Fibroblast of lung (primary cell): Measurements from ENCODE around the gene IGIP. TPM values are rescaled to one million over a fixed set of nuclear protein-coding genes. Genes with fewer than 3 reads are reported as not detected.

Source experiments
- DNase-seq, 2 donors: peaks; one replicate each; pipeline versions ENCODE4 v3.0.0 to v3.0.0-alpha.2; 2010; ENCODE audit warnings: low read depth in 2 of 2
- H2AFZ ChIP-seq: 2 replicates; pipeline ENCODE4 v1.5.1; 2012; ENCODE audit warnings: low read length, control low read depth, inconsistent platforms
- H3K27ac ChIP-seq: 2 replicates; pipeline ENCODE4 v1.5.1; 2011; ENCODE audit warnings: low read length, control low read depth; ENCODE audit not compliant: insufficient read depth
- H3K27me3 ChIP-seq: 2 replicates; pipeline ENCODE4 v1.5.1; 2011; ENCODE audit warnings: mild to moderate bottlenecking, low read length; ENCODE audit not compliant: control insufficient read depth, insufficient read depth
- H3K36me3 ChIP-seq: 2 replicates; pipeline ENCODE4 v1.5.1; 2011; ENCODE audit warnings: low read length; ENCODE audit not compliant: control insufficient read depth, insufficient read depth
- H3K4me1 ChIP-seq: 2 replicates; pipeline ENCODE4 v1.5.1; 2011; ENCODE audit warnings: low read length; ENCODE audit not compliant: control insufficient read depth, insufficient read depth; ENCODE audit errors: extremely low read depth
- H3K4me2 ChIP-seq: 2 replicates; pipeline ENCODE4 v1.5.1; 2011; ENCODE audit warnings: low read length, control low read depth; ENCODE audit not compliant: insufficient read depth; ENCODE audit errors: extremely low read depth
- H3K4me3 ChIP-seq, 4 experiments: fragments of 200-600 bp in 1 of 4; sonication (generic) in 1 of 4; replicated peaks in 1 of 4; 2 replicates each; pipeline ENCODE4 v1.5.1; 2011 to 2016; ENCODE audit warnings: low read length in 4 of 4, low read depth in 3 of 4, mild to moderate bottlenecking in 3 of 4, control low read depth in 2 of 4, inconsistent platforms in 1 of 4, mixed read lengths in 1 of 4; ENCODE audit not compliant: insufficient read depth in 1 of 4; ENCODE audit errors: control extremely low read depth in 1 of 4
- H3K79me2 ChIP-seq: 2 replicates; pipeline ENCODE4 v1.5.1; 2012; ENCODE audit warnings: mild to moderate bottlenecking, low read length, inconsistent platforms; ENCODE audit not compliant: control insufficient read depth, insufficient read depth
- H3K9ac ChIP-seq: 2 replicates; pipeline ENCODE4 v1.5.1; 2011; ENCODE audit warnings: mild to moderate bottlenecking, low read length, control low read depth; ENCODE audit not compliant: insufficient read depth
- H3K9me3 ChIP-seq: 2 replicates; pipeline ENCODE4 v1.5.1; 2012; ENCODE audit warnings: low read depth, low read length; ENCODE audit not compliant: control insufficient read depth, insufficient read depth
- H4K20me1 ChIP-seq: 2 replicates; pipeline ENCODE4 v1.5.1; 2011; ENCODE audit warnings: low read length; ENCODE audit not compliant: control insufficient read depth, insufficient read depth; ENCODE audit errors: extremely low read depth
- EZH2 ChIP-seq: IDR thresholded peaks from 2 replicates; pipeline ENCODE4 v1.5.1; 2012; ENCODE audit warnings: low read length, control low read depth, mild to moderate bottlenecking; ENCODE audit errors: missing control alignments
- polyA plus RNA-seq, 2 donors: library from polyadenylated mRNA; depleted of rRNA in 1 of 2; stranded (reverse) in 1 of 2; unstranded in 1 of 2; fragments of >200 nt; gene quantifications; 2 replicates each; pipeline ENCODE4 v1.2.1, GENCODE V29; 2011 to 2012; ENCODE audit warnings: missing spikeins in 1 of 2
- total RNA-seq: library from RNA; depleted of rRNA; stranded (reverse); fragments of >200 nt; gene quantifications from 2 replicates; pipeline ENCODE4 v1.2.1, GENCODE V29; 2014
- TF ChIP-seq, protein P1 (sequence below), 2 donors: IDR thresholded peaks in 1 of 2; conservative IDR thresholded peaks in 1 of 2; 1 replicate in 1 of 2; 2 replicates in 1 of 2; pipeline ENCODE4 v1.5.1; 2011 to 2012; ENCODE audit warnings: low read length in 2 of 2, control low read depth in 1 of 2, inconsistent platforms in 1 of 2, low read depth in 1 of 2, mild to moderate bottlenecking in 1 of 2

The IGIP gene
- total and polyA plus RNA-seq, 2 donors (not counting 1 experiment from before 2014, with no cell fraction given) = 3.8 to 11.7 TPM

DNA sequence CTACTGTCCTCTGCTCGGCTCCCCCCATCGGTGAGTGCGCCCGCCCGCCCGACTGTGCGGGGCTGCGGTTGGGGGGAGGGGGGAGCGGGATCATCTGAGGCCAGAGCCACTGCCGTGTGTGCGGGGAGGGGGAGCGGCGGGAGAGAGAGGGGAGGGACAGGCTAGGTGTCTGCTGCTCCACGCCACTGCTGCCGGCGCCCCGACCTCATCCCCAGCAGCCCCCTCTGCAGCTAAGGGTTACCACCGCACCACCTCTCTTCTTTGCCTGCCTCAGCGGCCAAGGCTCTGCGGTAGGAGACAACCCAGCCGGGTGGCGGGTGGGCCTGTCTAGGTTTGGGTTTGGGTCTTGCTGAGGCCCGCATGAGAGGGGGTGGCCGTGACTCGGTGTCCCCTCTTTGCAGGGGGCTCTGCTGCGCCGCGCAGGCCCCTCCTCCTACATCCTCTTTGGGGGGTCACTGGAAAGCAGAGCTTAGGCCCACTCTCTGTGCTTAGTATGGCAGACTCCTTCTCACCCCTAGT lies 12.5 kb upstream of the IGIP start:
- Histone ChIP-seq H3K9me3 (no peaks in the 10 kb centered on the region), H3K79me2 (peaks cover 85% of the 10 kb centered on the region), H3K4me1 (peaks cover 6% of the 10 kb centered on the region), H3K4me3 (peak overlapping the region; percentile 65 to 76 (median 74)), H4K20me1 (peaks cover 3% of the 10 kb centered on the region), H3K27me3 (no peaks in the 10 kb centered on the region), H2AFZ (peak overlapping the region; percentile 16), H3K9ac (peak overlapping the region; percentile 73), H3K36me3 (no peaks in the 10 kb centered on the region), H3K4me2 (peak overlapping the region; percentile 94), H3K27ac (peak overlapping the region; percentile 76)
- TF ChIP-seq, protein P1, sequence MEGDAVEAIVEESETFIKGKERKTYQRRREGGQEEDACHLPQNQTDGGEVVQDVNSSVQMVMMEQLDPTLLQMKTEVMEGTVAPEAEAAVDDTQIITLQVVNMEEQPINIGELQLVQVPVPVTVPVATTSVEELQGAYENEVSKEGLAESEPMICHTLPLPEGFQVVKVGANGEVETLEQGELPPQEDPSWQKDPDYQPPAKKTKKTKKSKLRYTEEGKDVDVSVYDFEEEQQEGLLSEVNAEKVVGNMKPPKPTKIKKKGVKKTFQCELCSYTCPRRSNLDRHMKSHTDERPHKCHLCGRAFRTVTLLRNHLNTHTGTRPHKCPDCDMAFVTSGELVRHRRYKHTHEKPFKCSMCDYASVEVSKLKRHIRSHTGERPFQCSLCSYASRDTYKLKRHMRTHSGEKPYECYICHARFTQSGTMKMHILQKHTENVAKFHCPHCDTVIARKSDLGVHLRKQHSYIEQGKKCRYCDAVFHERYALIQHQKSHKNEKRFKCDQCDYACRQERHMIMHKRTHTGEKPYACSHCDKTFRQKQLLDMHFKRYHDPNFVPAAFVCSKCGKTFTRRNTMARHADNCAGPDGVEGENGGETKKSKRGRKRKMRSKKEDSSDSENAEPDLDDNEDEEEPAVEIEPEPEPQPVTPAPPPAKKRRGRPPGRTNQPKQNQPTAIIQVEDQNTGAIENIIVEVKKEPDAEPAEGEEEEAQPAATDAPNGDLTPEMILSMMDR (conservative IDR thresholded peaks at IDR 0.05 in 1 of 2, IDR thresholded peaks at IDR 0.05 in 1 of 2; ENCODE audit: low read depth in 1 of 2, low read length in 2 of 2) = no peak
- TF ChIP-seq EZH2 = no peak
- DNase-seq = no peak

DNA sequence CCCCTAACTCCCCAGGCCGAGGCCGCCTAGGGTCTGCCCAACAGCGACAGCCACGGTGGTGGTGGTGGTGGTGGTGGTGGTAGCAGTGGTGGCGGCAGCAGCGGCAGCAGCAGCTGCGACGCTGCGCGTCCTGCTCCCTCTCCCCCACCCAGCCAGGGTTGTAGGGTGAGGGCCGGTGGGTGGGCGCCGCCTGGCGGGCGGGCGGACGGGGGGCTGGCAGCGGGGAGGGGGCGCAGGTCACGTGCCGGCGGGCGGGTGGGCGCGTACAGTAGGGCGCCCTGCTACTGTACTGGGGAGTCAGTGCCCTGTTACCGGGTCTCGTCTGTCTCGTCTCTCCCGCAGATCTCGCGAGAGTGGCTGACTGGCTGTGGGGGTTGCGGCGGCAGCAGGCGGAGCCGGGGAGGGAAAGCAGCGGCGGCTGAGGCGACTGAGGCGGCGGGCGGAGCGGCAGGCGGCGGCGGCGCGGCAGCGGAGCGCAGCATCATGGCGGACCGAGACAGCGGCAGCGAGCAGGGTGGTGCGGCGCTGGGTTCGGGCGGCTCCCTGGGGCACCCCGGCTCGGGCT lies 12.0 kb upstream of the IGIP start, which contains the start of gene PURA:
TSS of gene PURA (plus strand) at position 411 of the 565 bp plus-strand sequence. CDS start at position 484, 73 bp downstream.
- Histone ChIP-seq H2AFZ (peak within 1 kb of the TSS; percentile 37), H3K79me2 (peaks cover 82% of the 10 kb centered on the region), H3K27me3 (no peaks in the 10 kb centered on the region), H3K4me1 (peaks cover 6% of the 10 kb centered on the region), H3K4me3 (peak within 1 kb of the TSS; percentile 73 to 76 (median 74)), H3K27ac (peak within 1 kb of the TSS; percentile 76), H4K20me1 (peaks cover 3% of the 10 kb centered on the region), H3K9me3 (no peaks in the 10 kb centered on the region), H3K36me3 (no peaks in the 10 kb centered on the region), H3K4me2 (peak within 1 kb of the TSS; percentile 94), H3K9ac (peak within 1 kb of the TSS; percentile 73)
- no peak for TF ChIP-seq EZH2
- TF ChIP-seq, protein P1 (conservative IDR thresholded peaks at IDR 0.05 in 1 of 2, IDR thresholded peaks at IDR 0.05 in 1 of 2; ENCODE audit: low read depth in 1 of 2, low read length in 2 of 2) = no peak
- DNase-seq = peak; percentile 86 to 91

DNA sequence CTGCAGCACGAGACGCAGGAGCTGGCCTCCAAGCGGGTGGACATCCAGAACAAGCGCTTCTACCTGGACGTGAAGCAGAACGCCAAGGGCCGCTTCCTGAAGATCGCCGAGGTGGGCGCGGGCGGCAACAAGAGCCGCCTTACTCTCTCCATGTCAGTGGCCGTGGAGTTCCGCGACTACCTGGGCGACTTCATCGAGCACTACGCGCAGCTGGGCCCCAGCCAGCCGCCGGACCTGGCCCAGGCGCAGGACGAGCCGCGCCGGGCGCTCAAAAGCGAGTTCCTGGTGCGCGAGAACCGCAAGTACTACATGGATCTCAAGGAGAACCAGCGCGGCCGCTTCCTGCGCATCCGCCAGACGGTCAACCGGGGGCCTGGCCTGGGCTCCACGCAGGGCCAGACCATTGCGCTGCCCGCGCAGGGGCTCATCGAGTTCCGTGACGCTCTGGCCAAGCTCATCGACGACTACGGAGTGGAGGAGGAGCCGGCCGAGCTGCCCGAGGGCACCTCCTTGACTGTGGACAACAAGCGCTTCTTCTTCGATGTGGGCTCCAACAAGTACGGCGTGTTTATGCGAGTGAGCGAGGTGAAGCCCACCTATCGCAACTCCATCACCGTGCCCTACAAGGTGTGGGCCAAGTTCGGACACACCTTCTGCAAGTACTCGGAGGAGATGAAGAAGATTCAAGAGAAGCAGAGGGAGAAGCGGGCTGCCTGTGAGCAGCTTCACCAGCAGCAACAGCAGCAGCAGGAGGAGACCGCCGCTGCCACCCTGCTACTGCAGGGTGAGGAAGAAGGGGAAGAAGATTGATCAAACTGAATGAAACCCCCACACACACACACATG lies 11.2 kb upstream of the IGIP start:
- Histone ChIP-seq H3K79me2 (peaks cover 75% of the 10 kb centered on the region), H3K27ac (peak overlapping the region; percentile 26), H3K4me2 (peak overlapping the region; percentile 82), H3K27me3 (no peaks in the 10 kb centered on the region), H2AFZ (peak overlapping the region; percentile 37), H4K20me1 (peaks cover 3% of the 10 kb centered on the region), H3K4me1 (peaks cover 6% of the 10 kb centered on the region), H3K9me3 (no peaks in the 10 kb centered on the region), H3K36me3 (no peaks in the 10 kb centered on the region), H3K4me3 (peak overlapping the region; percentile 58 to 74 (median 72)), H3K9ac (peak overlapping the region; percentile 64)
- TF ChIP-seq, protein P1 (conservative IDR thresholded peaks at IDR 0.05 in 1 of 2, IDR thresholded peaks at IDR 0.05 in 1 of 2; ENCODE audit: low read depth in 1 of 2, low read length in 2 of 2) = no peak
- no peak for TF ChIP-seq EZH2
- DNase-seq = peak; percentile 57 to 69
